Measurements from ENCODE around the gene LRRC73. TPM values are rescaled to one million over a fixed set of nuclear protein-coding genes. Genes with fewer than 3 reads are reported as not detected.
A peak's percentile ranks its signal among the peaks of the same experiment; 100 is the strongest.

LRRC73 gene
- total RNA-seq, 4 donors from 2014 or later: not detected

- Histone ChIP-seq H3K4me1 (peaks cover 12 to 25% of the 10 kb centered on the region in 2 donors), H3K27me3 (no peaks in the 10 kb centered on the region), H3K9me3 (no peaks in the 10 kb centered on the region), H3K36me3 (peaks cover 0 to under 1% of the 10 kb centered on the region in 2 donors), H3K4me3 (peak overlapping the region; percentile 24 to 45 (median 35)), H3K27ac (no peak overlapping the region)
- intact Hi-C loops (cut with DNase I; ENCODE audit: low total_unique reads) (loop anchor here (1.0 kb wide), 1 partner anchor 15 kb away; the partner anchor contains the start of gene TJAP1), in situ Hi-C loops (cut with MboI; ENCODE audit: low sequenced_read_pairs in 4 of 4) (no loop called here)
- peak; percentile 68 to 83 for ATAC-seq
- TF ChIP-seq CTCF (IDR thresholded peaks at IDR 0.05 in 4 of 5, conservative IDR thresholded peaks at IDR 0.05 in 1 of 5) (no peak), POLR2A (IDR thresholded peaks at IDR 0.05) (no peak)
- DNase-seq: peak in 1 of 2 donors; percentile 35
Measured at GRCh38 chr6:43492673-43493072, 17.5 kb downstream of the LRRC73 start.

GRCh38 chr6:43491750-43492661, 18.1 kb downstream of the LRRC73 start:
- no peak for TF ChIP-seq POLR2A (IDR thresholded peaks at IDR 0.05)
- no peak for TF ChIP-seq CTCF (IDR thresholded peaks at IDR 0.05 in 4 of 5, conservative IDR thresholded peaks at IDR 0.05 in 1 of 5)
- H3K4me3 ChIP-seq: peak overlapping the region; percentile 24 to 45 (median 35)
- H3K9me3 ChIP-seq: no peaks in the 10 kb centered on the region
- DNase-seq (peak; percentile 90 to 95), ATAC-seq (peak; percentile 90 to 91)
- no peaks in the 10 kb centered on the region for H3K27me3 ChIP-seq
- intact Hi-C loops (cut with DNase I; ENCODE audit: low total_unique reads): loop anchor here (1.0 kb wide), 1 partner anchor 15 kb away; the partner anchor contains the start of gene TJAP1
- H3K27ac ChIP-seq: no peak overlapping the region
- in situ Hi-C loops (cut with MboI; ENCODE audit: low sequenced_read_pairs in 4 of 4): no loop called here
- no peaks in the 10 kb centered on the region for H3K36me3 ChIP-seq
- peaks cover 12 to 18% of the 10 kb centered on the region in 2 donors for H3K4me1 ChIP-seq

GRCh38 chr6:43490523-43490939, 19.6 kb downstream of the LRRC73 start:
- intact Hi-C loops (cut with DNase I; ENCODE audit: low total_unique reads): no loop called here

GRCh38 chr6:43489277-43490072, 20.7 kb downstream of the LRRC73 start:
- no peaks in the 10 kb centered on the region for H3K27me3 ChIP-seq
- no peak for TF ChIP-seq CTCF (IDR thresholded peaks at IDR 0.05 in 4 of 5, conservative IDR thresholded peaks at IDR 0.05 in 1 of 5)
- TF ChIP-seq POLR2A (IDR thresholded peaks at IDR 0.05): no peak
- intact Hi-C loops (cut with DNase I; ENCODE audit: low total_unique reads): no loop called here
- H3K4me1 ChIP-seq: no peaks in the 10 kb centered on the region
- in situ Hi-C loops (cut with MboI; ENCODE audit: low sequenced_read_pairs in 4 of 4): no loop called here
- H3K9me3 ChIP-seq: no peaks in the 10 kb centered on the region
- no peaks in the 10 kb centered on the region for H3K36me3 ChIP-seq
- no peak for DNase-seq
- no peak overlapping the region for H3K4me3 ChIP-seq
- ATAC-seq: no peak
- peak overlapping the region in 3 of 4 donors; percentile 62 to 81 (median 73) for H3K27ac ChIP-seq

More at GRCh38 chr6:43490523-43490939, 19.6 kb downstream of the LRRC73 start:
- Histone ChIP-seq H3K9me3 (no peaks in the 10 kb centered on the region), H3K4me1 (peaks cover under 1 to 5% of the 10 kb centered on the region in 2 donors), H3K27ac (no peak overlapping the region), H3K27me3 (no peaks in the 10 kb centered on the region), H3K4me3 (no peak overlapping the region), H3K36me3 (no peaks in the 10 kb centered on the region)
- TF ChIP-seq CTCF (IDR thresholded peaks at IDR 0.05 in 4 of 5, conservative IDR thresholded peaks at IDR 0.05 in 1 of 5) (no peak), POLR2A (IDR thresholded peaks at IDR 0.05) (no peak)
- DNase-seq (no peak), ATAC-seq (no peak)
- in situ Hi-C loops (cut with MboI; ENCODE audit: low sequenced_read_pairs in 4 of 4): no loop called here

Measured in gastrocnemius medialis (tissue), 4 donors.